Astrocyte (in vitro differentiated cells and primary cell): Measurements from ENCODE around the gene GATA2. TPM values are rescaled to one million over a fixed set of nuclear protein-coding genes. Genes with fewer than 3 reads are reported as not detected.

ENCODE experiments used
- DNase-seq: peaks from one replicate; pipeline ENCODE4 v3.0.0-alpha.2; 2010; ENCODE audit warnings: low read depth
- FAIRE-seq: peaks from 2 replicates; lab custom pipeline; 2011; peaks lifted over from hg19 to GRCh38; lab: Jason Lieb, UNC
- H2AFZ ChIP-seq: 2 replicates; pipeline ENCODE4 v1.6.0; 2012; ENCODE audit warnings: low read depth, low read length, inconsistent platforms
- H3K27ac ChIP-seq: 2 replicates; pipeline ENCODE4 v1.5.1; 2011; ENCODE audit warnings: low read depth, low read length, inconsistent platforms
- H3K27me3 ChIP-seq: 2 replicates; pipeline ENCODE4 v1.6.0; 2011; ENCODE audit warnings: low read length, inconsistent platforms; ENCODE audit not compliant: insufficient read depth
- H3K36me3 ChIP-seq: 2 replicates; pipeline ENCODE4 v1.5.1; 2011; ENCODE audit warnings: low read length, inconsistent platforms; ENCODE audit not compliant: insufficient read depth
- H3K4me1 ChIP-seq: 2 replicates; pipeline ENCODE4 v1.5.1; 2011; ENCODE audit warnings: low read length, inconsistent platforms; ENCODE audit not compliant: insufficient read depth
- H3K4me2 ChIP-seq: 2 replicates; pipeline ENCODE4 v1.6.0; 2012; ENCODE audit warnings: low read length, inconsistent platforms
- H3K4me3 ChIP-seq: 2 replicates; pipeline ENCODE4 v1.5.1; 2011; ENCODE audit warnings: low read depth, mild to moderate bottlenecking, low read length, inconsistent platforms; ENCODE audit not compliant: insufficient read depth
- H3K79me2 ChIP-seq: 2 replicates; pipeline ENCODE4 v1.6.0; 2012; ENCODE audit warnings: mild to moderate bottlenecking, low read length, inconsistent platforms; ENCODE audit not compliant: insufficient read depth
- H3K9ac ChIP-seq: 2 replicates; pipeline ENCODE4 v1.6.0; 2012; ENCODE audit warnings: mild to moderate bottlenecking, low read length, inconsistent platforms
- H3K9me3 ChIP-seq: 2 replicates; pipeline ENCODE4 v1.5.1; 2012; ENCODE audit warnings: low read depth, mild to moderate bottlenecking, low read length, inconsistent platforms; ENCODE audit not compliant: insufficient read depth
- H4K20me1 ChIP-seq: 2 replicates; pipeline ENCODE4 v1.6.0; 2012; ENCODE audit warnings: low read length, inconsistent platforms; ENCODE audit not compliant: insufficient read depth
- H3K27ac Mint-ChIP-seq: one replicate; pipeline ENCODE4 v1.8.0; 2021; ENCODE audit warnings: mild to moderate bottlenecking, mixed read lengths; ENCODE audit not compliant: unreplicated experiment
- H3K27me3 Mint-ChIP-seq: one replicate; pipeline ENCODE4 v1.8.0; 2021; ENCODE audit warnings: low read depth, mixed read lengths; ENCODE audit not compliant: unreplicated experiment
- H3K36me3 Mint-ChIP-seq: one replicate; pipeline ENCODE4 v1.8.0; 2021; ENCODE audit warnings: low read depth, mixed read lengths; ENCODE audit not compliant: unreplicated experiment
- H3K4me1 Mint-ChIP-seq: one replicate; pipeline ENCODE4 v1.8.0; 2021; ENCODE audit warnings: low read depth, mixed read lengths; ENCODE audit not compliant: unreplicated experiment
- H3K4me3 Mint-ChIP-seq: one replicate; pipeline ENCODE4 v1.8.0; 2021; ENCODE audit warnings: mild to moderate bottlenecking, moderate library complexity, mixed read lengths; ENCODE audit not compliant: unreplicated experiment
- H3K9me3 Mint-ChIP-seq: one replicate; pipeline ENCODE4 v1.8.0; 2021; ENCODE audit warnings: mild to moderate bottlenecking, mixed read lengths; ENCODE audit not compliant: unreplicated experiment
- CTCF ChIP-seq: IDR thresholded peaks from 2 replicates; pipeline ENCODE4 v1.5.1; 2011; ENCODE audit warnings: low read depth, mild to moderate bottlenecking, inconsistent platforms, low read length, moderate library complexity; ENCODE audit not compliant: insufficient read depth
- EZH2 ChIP-seq: IDR thresholded peaks from 2 replicates; pipeline ENCODE4 v1.6.1; 2012; ENCODE audit warnings: mild to moderate bottlenecking, low read length, inconsistent platforms; ENCODE audit not compliant: insufficient read depth
- total RNA-seq: library from RNA; stranded (reverse); gene quantifications from 2 replicates; pipeline ENCODE4 v1.2.1, GENCODE V29; 2021

Gene GATA2
- total RNA-seq, 1 donor from 2014 or later: 1.7 TPM

- no peak within 1 kb of the TSS for H3K27ac ChIP-seq
- H3K4me2 ChIP-seq: no peak within 1 kb of the TSS
Measured at GRCh38 chr3:128466840-128467541, 26.0 kb downstream of the GATA2 start, which contains the start of gene DNAJB8. Gene DNAJB8, minus strand, starts transcription at chr3:128466890. Its CDS starts 3,645 bp downstream, at chr3:128463245.

GRCh38 chr3:128464702-128465101 is 28.3 kb downstream of the GATA2 start:
- no peaks in the 10 kb centered on the region for H4K20me1 ChIP-seq
- H3K27me3 Mint-ChIP-seq: peaks cover 75% of the 10 kb centered on the region
- H3K4me1 ChIP-seq: no peaks in the 10 kb centered on the region
- no peak overlapping the region for H3K27ac ChIP-seq
- FAIRE-seq (no peak), DNase-seq (no peak)
- peaks cover 1% of the 10 kb centered on the region for H3K4me1 Mint-ChIP-seq
- H3K4me2 ChIP-seq: no peak overlapping the region
- no peaks in the 10 kb centered on the region for H3K79me2 ChIP-seq
- no peaks in the 10 kb centered on the region for H3K9me3 ChIP-seq
- H3K36me3 Mint-ChIP-seq: no peaks in the 10 kb centered on the region
- no peak for TF ChIP-seq CTCF
- no peak for TF ChIP-seq EZH2
- no peak overlapping the region for H2AFZ ChIP-seq
- H3K9ac ChIP-seq: no peak overlapping the region
- H3K27ac Mint-ChIP-seq: no peak overlapping the region
- peaks cover 14% of the 10 kb centered on the region for H3K9me3 Mint-ChIP-seq
- H3K27me3 ChIP-seq: peaks cover 32% of the 10 kb centered on the region
- no peaks in the 10 kb centered on the region for H3K36me3 ChIP-seq
- no peak overlapping the region for H3K4me3 ChIP-seq
- H3K4me3 Mint-ChIP-seq: no peak overlapping the region

More at GRCh38 chr3:128466840-128467541, 26.0 kb downstream of the GATA2 start, which contains the start of gene DNAJB8:
- Mint-ChIP-seq H3K27ac (no peak within 1 kb of the TSS), H3K36me3 (peaks cover 2% of the 10 kb centered on the region), H3K27me3 (peaks cover 75% of the 10 kb centered on the region), H3K4me1 (peaks cover 1% of the 10 kb centered on the region), H3K4me3 (no peak within 1 kb of the TSS), H3K9me3 (peaks cover 19% of the 10 kb centered on the region)
- no peak for DNase-seq
- Histone ChIP-seq H2AFZ (no peak within 1 kb of the TSS), H3K36me3 (no peaks in the 10 kb centered on the region), H4K20me1 (no peaks in the 10 kb centered on the region), H3K27me3 (peaks cover 41% of the 10 kb centered on the region), H3K4me3 (no peak within 1 kb of the TSS), H3K4me1 (no peaks in the 10 kb centered on the region), H3K9me3 (peaks cover 4% of the 10 kb centered on the region), H3K79me2 (no peaks in the 10 kb centered on the region), H3K9ac (no peak within 1 kb of the TSS)
- no peak for FAIRE-seq
- no peak for TF ChIP-seq EZH2
- TF ChIP-seq CTCF: no peak

- Histone ChIP-seq H3K4me3 (no peak overlapping the region), H3K79me2 (no peaks in the 10 kb centered on the region), H4K20me1 (no peaks in the 10 kb centered on the region), H3K27me3 (peaks cover 32% of the 10 kb centered on the region), H3K27ac (no peak overlapping the region), H3K9ac (no peak overlapping the region), H2AFZ (no peak overlapping the region), H3K4me2 (no peak overlapping the region), H3K9me3 (no peaks in the 10 kb centered on the region), H3K4me1 (no peaks in the 10 kb centered on the region), H3K36me3 (no peaks in the 10 kb centered on the region)
- Mint-ChIP-seq H3K4me3 (no peak overlapping the region), H3K4me1 (peaks cover 1% of the 10 kb centered on the region), H3K36me3 (no peaks in the 10 kb centered on the region), H3K27ac (no peak overlapping the region), H3K9me3 (peaks cover 14% of the 10 kb centered on the region), H3K27me3 (peaks cover 79% of the 10 kb centered on the region)
- DNase-seq (no peak), FAIRE-seq (no peak)
- no peak for TF ChIP-seq EZH2
- TF ChIP-seq CTCF: no peak
Measured at GRCh38 chr3:128464188-128464587, 28.8 kb downstream of the GATA2 start.
